Activated naive CD4-positive, alpha-beta T cell (primary cell): ENCODE data around the gene RTKN.
"Not testable (repeated sequence)": the region's sequence is repeated elsewhere in the genome, so short reads cannot be mapped to it uniquely, and the experiment has no call there.

Source experiments
- DNase-seq, 4 experiments: peaks; one replicate each; lab custom pipeline; 2025; lab: John Stamatoyannopoulos, UW

The RTKN gene

DNA sequence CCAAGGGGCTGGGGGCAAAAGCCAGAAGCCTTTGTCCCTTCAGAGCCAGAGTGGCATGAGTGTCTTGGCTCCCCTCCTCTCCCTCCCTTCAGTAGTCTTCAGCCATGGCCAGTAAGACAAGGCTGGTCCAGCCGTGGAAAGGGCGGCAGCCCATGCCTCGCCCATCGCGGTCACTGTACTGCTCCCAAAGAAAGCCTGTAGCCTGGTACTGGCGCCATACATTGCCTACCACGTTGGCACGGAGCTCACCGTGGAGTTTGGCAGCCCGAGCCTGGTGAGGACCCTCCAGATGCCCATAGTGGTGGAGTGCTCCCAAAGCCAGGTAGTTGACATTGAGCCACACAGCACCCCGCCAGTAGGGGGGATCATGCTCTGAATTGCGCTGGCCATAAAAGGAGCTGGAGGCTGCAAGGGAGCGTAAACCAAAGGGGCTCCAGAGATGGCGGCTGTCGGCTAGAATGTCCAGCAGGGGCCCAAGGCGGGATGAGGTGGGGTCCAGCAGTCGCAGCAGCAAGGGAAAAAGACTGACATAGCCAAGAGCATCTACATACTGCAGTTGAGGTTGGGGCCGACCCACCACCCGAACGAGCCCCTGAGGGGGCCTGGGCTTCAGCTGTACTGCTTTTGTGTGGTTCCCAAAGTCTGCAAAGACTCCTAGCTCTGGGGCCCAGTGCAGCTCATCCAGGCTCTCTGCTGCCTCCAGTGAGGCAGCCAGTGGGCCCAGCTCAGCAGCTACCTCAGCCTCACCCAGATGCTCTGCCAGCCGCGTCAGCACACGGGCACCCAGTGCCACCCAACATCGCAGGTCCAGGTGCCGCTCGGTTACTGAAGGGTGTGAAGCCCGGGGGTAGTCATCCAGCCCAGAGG lies 19.7 kb upstream of the RTKN start:
- no peak for DNase-seq

DNA sequence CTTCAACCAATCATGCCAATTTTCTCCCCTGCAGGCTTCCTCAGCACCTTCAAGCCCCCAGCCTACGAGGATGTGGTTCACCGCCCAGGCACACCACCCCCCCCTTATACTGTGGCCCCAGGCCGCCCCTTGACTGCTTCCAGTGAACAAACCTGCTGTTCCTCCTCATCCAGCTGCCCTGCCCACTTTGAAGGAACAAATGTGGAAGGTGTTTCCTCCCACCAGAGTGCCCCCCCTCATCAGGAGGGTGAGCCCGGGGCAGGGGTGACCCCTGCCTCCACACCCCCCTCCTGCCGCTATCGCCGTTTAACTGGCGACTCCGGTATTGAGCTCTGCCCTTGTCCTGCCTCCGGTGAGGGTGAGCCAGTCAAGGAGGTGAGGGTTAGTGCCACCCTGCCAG lies 18.4 kb upstream of the RTKN start:
- not testable (repeated sequence) for DNase-seq

DNA sequence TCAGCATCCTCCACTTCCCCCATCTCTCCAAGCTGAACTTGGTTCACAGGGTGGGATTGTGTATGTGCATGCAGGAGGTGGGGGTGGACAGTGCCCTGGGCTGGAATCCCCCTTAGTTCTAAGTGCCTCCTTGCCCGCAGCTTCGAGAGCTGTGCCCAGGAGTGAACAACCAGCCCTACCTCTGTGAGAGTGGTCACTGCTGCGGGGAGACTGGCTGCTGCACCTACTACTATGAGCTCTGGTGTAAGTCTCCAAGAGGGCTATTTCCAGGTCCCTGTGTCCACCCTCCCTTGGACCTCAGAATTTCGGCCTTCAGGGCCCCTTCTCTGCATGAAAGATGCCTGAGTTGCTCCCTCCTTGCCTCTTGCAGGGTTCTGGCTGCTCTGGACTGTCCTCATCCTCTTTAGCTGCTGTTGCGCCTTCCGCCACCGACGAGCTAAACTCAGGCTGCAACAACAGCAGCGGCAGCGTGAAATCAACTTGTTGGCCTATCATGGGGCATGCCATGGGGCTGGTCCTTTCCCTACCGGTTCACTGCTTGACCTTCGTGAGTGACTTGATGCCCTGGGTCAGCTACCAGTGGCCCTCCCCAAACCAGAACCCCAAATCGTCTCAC lies 17.9 kb upstream of the RTKN start:
- DNase-seq, result not testable (repeated sequence)

DNA sequence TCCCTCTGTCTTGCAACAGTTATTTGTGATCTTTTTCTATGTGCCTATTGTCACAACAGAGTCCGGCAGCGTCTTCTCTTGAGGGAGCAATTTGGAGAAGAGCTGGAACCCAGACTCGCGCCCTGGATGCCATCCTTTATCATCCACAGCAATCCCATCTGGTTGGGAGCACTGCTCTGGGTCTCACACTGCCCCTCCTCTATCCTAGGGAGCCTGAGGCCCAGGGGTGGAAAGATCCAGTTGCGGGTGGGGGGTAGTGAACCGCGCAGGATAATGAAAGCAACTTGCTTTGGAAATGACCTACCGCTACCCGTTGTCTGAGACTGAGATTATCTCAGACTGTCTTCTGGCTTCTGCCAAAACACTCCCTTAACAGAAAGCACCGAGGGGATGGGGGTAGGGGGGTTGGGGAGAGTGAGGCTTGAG lies 17.2 kb upstream of the RTKN start:
- no peak for DNase-seq

DNA sequence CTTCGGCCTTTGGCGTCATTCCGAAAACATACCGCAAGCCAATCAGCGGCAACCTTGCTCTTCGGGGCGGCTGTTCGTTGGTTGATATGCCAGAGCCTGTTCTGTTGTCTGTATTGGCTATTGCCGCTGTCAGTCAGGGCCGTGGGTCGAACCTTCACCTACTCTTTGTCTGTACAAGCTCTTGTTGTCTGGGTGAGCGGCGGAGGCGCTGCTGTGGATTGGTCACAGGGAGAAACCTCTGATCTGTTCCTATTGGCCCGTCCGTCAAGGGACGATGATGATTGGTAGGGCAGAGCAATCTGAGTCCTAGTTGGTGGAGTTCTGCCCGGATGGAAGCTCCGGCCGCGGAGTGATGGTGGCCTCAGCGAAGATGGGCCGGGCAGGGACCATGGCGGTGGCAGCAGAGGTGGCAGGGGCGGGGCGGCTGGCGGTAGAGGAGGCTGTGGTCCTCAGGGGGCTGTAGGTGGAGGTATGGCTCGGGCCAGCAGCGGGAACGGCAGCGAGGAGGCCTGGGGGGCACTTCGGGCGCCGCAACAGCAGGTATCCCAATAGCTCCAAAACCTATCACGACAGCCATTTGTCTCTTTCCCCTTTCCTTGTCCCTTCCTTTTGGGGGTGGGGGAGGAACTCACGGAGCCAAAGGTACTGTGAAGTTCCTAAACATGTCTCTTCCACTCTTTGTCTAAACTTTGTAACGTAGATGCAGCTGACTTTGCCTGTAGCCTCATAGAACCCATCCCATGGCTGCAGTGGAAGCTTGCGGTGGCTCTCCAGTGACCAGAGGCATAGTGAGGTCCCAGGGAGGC lies 16.6 kb upstream of the RTKN start, which contains the start of gene WBP1:
Gene WBP1, plus strand, starts transcription at position 307 of the 806 bp plus-strand sequence. Its CDS starts 165 bp downstream, at position 472.
- DNase-seq, result peak; percentile 90 to 96 (median 95)

DNA sequence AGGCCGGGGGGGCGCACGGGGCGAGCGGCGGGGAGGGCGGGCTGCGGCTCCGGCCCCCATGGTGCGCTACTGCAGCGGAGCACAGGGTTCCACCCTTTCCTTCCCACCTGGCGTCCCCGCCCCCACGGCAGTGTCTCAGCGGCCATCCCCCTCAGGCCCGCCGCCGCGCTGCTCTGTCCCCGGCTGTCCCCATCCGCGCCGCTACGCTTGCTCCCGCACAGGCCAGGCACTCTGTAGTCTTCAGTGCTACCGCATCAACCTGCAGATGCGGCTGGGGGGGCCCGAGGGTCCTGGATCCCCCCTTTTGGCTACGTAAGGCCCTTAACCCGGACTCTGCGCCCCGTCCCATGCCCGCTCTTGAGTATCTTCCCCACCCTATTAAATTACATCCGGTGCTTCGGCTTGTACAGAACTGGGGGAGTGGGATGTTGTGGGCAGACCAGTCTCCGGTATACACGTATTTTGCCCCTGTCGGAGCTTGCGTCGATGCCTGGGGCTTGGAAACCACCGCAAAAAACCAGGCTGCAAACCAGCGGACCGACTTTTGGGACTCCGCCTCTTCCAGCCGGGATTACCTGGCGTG lies 15.9 kb upstream of the RTKN start:
- peak; percentile 49 to 77 (median 68) for DNase-seq

DNA sequence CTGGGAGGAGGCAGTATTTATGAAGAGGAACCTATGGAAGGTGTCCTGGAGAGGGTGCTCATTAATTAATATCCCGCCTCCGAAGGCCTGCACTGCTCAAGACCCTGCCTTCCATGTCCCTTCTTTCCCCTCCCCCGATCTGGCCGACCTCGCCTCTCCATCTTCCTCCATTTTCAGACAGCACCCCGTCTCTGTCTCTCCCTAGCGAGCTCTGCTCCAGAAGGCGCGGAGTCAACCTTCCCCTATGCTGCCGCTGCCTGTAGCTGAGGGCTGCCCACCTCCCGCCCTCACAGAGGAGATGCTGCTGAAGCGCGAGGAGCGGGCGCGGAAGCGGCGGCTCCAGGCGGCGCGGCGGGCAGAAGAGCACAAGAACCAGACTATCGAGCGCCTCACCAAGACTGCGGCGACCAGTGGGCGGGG lies 15.4 kb upstream of the RTKN start:
- no peak for DNase-seq

DNA sequence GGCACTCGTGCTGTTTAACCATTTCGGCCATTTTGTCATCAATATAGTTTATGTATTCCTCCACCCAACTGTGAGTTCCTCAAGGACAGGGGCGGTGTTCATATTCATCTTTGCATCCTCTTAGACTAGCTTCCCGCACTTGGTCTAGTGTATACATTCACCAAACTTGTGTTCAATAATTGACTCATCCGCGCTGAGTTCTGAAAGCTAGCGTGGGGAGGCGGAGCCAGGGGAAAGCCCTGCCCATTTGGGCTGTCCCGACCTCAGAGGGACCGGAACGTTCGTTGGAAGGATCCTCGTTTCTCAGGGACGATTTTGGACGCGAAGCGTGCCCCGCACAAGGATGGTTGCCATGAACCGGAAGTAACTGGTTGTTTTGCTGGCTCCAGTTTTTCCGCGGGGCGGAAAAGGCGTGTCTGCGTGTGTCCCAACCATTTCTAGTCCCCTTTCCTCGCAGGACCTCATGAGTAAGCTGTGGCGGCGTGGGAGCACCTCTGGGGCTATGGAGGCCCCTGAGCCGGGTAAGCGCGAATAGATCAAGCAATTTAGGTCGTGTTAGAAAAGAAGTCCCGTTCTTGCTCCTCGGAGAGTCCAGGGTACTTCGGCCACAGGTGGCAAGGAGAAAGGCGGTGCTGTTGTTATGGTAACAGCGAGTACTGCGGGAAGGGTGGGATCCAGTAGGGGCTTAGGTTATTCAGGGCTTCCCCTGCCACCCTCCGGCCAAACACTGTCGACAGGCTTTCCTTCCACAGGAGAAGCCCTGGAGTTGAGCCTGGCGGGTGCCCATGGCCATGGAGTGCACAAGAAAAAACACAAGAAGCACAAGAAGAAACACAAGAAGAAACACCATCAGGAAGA lies 13.1 kb upstream of the RTKN start, which contains the start of gene INO80B:
Gene INO80B, plus strand, starts transcription at position 434 of the 858 bp plus-strand sequence. Its CDS starts 30 bp downstream, at position 464.
- peak; percentile 91 to 94 (median 92) for DNase-seq

DNA sequence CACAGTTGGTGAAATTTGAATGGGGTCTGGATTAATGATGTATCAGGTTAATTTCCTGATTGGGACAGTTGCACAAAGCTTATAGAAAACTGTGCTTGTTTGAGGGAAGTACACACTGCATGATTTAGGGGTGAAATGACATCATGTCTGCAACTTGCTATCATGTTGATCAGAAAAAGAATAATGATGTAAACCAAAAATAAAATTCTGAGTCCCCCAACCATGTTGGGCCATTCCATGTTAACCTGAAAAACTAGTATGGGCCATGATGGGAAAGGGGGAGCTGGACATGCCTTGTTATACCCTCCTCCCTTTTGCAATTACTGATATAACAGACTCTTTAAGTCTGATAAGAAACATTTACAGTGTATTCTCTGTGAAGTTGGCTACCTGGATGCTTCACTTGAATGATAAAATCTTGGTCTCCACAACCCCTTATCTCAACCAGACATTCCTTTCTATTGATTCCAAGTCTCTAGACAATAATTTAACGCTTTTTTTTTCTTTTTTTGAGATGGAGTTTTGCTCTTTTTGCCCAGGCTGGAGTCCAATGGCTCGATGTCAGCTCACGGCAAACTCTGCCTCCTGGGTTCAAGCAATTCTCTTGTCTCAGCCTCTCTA lies 8.9 kb upstream of the RTKN start:
- DNase-seq, result no peak

DNA sequence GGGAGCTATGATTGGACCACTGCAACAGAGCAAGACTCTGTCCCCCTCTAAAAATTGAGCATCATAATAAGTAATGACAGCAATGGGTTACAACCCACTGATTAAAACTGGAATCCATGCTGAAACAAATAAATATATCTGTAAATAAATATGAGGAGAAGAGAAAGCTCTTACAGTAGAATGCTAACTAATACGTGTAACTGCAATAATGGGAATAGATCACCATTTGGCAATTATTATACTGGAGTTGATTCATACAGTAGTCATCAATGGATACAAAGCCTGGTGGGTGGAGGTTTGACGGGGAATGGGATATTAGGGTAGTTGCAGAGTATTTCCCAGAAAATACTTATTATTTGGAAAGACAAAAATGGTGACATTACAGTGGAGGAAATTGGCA lies 7.0 kb upstream of the RTKN start:
- no peak for DNase-seq

DNA sequence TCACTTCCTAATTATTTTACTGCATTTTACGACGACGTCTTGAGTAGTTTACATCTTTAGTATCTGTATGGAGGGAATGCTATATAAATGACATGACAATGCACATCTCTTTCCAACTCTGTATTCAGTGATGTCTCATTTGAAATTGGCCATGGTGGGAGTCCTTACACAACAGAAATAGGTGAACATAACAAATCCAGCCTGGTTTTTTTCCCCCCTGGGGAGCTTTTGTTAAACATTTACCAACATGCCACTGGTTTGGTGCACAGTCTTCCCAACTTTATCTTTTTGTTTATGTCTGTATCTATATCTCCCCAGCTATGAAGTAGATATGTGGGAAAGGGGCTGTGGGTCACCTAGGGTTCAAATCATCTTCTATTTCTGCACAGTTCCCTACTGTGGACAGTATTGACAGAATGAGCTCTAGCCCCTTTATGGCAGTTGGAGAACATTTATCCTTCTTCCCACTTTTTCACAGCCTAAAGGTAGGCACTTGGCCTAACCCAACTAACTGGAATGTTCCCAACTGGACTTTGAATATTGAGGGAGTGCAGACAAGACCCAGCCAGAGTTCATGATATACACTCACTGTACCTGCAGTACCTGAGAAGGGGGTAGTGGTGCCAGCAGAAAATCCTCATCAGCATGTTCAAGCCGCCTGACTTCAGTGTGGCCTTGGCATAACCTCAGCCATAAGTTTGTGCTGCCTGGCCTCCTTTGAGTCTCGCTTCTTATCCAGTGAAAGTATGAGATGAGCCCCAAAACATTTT lies 5.7 kb upstream of the RTKN start:
- DNase-seq, result no peak

DNA sequence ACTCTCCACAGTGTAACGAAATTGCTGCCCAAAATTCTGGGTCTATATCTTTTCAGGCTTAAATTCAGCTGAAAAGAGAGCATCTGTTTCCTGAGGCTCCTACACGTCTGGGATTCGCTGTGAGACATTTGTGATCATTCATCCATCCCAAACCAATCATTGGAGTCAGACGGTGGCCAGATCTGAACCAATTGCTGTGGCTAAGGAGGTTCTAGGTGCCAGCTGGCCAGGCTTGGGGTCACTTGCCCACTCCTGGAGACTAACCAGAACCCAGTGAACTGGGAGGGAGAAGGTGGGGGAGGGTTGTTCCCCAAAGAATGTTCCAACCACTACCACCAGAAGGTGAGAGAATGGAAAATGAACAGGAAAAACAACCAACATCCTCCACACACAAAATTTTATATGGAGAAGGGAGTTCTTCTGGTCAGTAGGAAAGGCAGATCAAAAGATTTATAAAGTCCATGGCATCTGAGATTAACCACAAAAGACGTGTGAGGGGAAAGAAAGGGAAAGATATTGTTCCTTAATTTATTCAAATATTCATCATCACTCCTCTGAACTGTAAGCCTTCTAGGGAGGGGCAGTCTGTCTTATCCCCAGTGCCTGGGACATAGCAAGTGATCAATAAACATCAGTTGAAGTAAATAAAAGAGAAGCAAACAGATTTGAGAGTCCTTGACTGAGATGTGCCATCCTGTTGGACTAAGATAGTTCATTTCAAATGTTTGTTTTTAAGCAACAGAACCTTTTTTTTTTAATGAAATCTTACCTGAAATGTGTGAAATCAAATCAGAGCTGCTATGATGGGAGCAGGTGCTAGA lies 3.0 kb upstream of the RTKN start:
- DNase-seq, result no peak

DNA sequence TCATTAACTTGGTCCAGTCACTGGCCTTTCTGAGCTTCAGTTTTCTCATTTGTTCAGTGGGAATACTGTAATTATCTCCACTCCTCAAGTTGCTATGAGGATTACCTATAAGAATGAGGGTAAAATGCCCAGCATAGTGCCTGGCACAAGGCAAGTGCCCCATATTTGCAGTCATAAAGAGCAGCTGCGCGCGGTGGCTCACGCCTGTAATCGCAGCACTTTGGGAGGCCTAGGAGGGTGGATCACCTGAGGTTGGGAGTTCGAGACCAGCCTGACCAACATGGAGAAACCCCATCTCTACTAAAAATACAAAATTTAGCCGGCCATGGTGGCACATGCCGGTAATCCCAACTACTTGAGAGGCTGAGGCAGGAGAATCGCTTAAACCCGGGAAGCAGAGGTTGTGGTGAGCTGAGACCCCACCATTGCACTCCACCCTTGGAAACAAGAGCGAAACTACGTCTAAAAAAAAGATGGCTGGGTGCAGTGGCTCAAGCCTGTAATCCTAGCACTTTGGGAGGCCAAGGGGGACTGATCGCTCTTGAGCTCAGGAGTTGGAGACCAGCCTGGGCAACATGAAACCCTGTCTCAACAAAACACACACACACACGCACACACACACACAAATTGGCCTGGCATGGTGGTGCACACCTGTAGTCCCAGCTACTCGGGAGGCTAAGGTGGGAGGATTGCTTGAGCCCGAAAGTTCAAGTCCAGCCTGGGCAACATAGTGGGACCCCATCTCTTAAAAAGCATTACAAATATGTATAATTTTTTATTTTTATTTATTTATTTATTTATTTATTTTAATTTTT lies 953 bp upstream of the RTKN start:
- DNase-seq, result not testable (repeated sequence)

DNA sequence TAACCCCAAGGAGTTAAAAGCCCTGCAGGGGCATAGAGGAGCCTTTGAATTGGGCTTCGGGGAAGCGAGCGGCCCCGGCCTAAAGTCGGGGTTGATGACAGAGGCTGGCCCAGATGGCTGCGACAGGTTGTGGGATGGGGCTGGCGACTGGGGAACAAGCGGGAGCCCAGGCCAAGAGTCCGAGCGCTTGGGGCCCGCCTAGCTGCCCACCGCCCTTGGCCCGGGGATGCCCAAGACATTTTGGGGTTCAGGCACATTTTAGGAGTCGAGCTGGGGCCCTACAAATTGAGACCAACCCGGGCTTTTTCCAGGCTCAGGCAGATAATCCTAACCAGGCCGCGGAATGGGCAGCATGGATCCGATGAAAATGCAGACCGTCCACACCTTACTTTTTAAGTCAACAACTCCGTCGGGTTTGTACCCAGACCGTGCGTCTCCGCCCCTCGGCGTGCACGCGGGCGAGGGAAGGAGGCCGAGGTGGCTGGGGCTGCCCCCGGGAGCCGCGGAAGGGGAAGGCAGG lies 507 bp downstream of the RTKN start:
- DNase-seq, result no peak

DNA sequence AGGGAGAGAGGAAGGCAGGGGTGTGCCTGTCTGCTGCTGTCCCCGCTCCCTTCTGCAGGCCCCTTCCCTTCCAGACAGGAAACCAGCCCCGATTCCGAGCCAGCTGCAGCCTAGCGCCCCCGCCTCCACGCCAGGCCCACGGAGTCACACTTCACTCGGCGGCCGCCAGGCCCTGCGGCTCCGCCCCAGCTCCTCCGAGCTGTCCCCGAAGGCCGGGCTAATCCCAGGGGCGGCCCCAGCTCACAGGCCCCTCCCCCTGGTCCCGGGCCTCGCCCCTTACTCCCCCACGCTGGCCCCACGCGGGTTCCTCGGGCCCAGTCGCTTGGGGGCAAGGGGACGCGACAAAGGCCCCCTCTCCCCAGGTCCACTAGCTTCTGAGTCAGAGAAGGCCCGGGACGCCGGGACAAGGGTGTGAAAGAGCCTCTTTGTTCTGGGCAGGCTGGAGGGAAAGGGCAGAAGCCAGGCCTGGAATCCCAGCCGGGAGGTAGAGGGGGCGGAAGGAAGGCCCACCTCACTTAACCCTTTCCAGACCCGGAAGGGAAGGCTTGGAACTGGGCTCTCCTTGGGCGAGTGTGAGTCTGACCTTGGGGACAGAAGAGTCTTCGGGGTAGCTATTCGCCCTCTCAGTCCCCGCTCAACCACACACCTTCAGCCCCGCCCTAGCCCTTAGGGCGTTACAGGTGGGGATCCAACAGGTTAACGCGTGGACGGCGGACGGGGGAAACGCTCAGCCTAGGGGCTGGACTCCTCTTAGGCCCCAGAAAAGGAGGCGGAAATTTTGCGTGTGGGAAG lies 1.2 kb downstream of the RTKN start:
- peak in 1 of 4 experiments; percentile 18 for DNase-seq

DNA sequence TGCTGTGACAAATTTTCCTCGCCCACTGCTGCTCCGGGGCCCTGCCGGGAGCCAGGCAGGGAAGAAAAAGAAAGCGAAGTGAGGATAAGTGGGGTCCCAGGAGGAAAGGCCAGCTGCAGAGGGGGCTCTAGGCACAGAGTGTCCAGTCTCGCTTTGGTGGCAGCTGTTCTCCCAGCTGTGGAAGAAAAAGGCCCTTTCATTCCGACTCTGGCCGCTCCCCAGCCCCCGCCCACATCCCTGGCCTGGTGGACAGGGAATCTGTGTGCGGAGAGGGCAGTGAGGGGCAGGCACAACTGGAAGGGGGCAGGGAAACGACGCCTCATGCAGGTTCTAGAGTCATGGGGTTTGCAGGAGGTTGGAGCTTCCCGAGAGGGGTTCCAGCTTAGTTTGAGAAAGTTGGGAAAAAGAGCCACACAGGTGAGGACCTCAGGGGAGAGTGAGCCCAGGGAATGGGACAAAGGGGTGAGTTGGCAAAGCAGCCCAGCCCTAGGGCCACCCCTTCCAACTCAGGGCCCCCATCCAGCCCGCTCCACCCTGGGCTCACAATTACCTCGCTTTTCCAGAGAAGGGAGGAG lies 1.8 kb downstream of the RTKN start:
- DNase-seq, result no peak

DNA sequence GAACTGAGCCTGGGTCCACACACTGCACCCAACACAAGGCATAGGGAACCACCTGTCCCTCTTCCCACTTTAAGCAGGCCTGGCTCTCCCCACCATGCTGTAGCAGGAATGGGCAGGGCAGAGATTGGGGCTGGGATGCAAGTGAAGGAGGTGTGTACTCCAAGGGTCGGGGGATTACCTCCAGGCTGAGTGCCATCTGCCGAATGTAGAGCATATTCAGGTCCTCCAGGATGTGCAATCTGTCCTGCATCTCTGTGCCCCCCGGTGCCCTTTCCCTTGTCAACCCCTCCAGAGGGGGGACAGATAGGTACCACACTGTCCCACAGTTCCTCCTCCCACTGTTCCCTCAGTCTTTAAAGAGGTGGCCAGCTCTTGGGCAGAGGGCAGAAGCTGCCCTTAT lies 2.4 kb downstream of the RTKN start:
- no peak for DNase-seq
